ENCODE data around the gene TCAIM.

Gene TCAIM

DNA sequence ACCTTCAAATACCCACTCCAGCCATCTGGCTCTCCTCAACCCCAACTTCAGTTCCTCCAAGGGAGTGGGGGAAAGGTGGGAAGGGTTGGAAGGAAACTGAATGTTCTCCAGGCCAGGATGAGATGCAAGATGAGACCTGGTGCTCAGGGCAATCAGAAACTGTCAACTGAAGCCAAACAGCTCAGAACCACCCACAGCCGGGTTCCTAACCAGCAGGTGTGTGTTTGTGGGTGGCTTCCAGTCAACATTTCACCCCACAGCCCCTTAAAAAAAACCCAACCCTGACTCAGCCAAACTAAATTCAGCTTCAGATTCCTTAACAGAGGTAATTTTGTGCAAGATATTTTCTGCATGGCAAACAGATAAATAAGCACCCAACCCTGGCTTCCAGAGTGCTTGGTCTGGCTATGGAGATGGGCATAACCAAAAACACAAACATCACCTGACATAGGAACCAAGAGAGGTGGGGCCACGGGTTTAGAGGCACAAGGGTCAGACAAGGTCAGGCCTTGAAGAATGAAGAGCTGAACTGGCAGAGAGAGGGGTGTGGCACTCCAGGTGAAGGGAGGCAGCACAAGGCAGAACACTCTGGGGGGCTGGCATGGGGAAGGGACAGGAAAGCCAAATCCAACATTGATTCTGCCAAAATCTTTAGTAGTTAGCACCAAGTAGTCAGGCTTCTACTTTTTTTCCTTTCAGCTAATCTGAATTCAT is 104.2 kb downstream of the TCAIM start:
- TF ChIP-seq REST (IDR thresholded peaks at IDR 0.05; ENCODE audit: insufficient read depth in 1 of 2, low read depth in 2 of 2, low read length in 2 of 2): no peak

DNA sequence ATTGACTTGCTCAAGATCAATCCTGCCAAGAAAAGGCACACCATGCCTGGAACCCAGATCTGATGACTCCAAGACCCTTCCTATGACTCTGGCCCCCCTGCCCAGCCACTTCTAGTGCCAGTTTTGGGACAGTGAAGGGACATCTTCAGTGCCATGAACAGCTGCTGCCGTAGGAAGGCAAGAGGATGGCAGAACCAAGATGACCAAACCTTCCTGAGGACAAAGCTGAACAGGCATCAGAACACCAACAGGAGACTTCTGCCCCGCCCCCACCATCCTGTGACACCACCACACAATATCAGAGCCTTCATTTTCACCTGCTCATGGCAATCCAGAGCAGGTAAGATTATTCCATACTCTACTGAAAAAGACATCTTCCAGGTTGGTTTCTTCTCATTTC is 105.9 kb downstream of the TCAIM start:
- TF ChIP-seq TAF1 (IDR thresholded peaks at IDR 0.05; ENCODE audit: borderline replicate concordance, insufficient read depth, low read length) (no peak), REST (IDR thresholded peaks at IDR 0.05; ENCODE audit: insufficient read depth in 1 of 2, low read depth in 2 of 2, low read length in 2 of 2) (no peak), FOXP2 (optimal IDR thresholded peaks at IDR 0.05; ENCODE audit: borderline replicate concordance, extremely low read depth, extremely low read length, insufficient read depth) (no peak), POLR2AphosphoS5 (IDR thresholded peaks at IDR 0.05; ENCODE audit: low read depth, low read length) (no peak), SIN3A (IDR thresholded peaks at IDR 0.05; ENCODE audit: borderline replicate concordance, insufficient read depth, low read length) (no peak)

DNA sequence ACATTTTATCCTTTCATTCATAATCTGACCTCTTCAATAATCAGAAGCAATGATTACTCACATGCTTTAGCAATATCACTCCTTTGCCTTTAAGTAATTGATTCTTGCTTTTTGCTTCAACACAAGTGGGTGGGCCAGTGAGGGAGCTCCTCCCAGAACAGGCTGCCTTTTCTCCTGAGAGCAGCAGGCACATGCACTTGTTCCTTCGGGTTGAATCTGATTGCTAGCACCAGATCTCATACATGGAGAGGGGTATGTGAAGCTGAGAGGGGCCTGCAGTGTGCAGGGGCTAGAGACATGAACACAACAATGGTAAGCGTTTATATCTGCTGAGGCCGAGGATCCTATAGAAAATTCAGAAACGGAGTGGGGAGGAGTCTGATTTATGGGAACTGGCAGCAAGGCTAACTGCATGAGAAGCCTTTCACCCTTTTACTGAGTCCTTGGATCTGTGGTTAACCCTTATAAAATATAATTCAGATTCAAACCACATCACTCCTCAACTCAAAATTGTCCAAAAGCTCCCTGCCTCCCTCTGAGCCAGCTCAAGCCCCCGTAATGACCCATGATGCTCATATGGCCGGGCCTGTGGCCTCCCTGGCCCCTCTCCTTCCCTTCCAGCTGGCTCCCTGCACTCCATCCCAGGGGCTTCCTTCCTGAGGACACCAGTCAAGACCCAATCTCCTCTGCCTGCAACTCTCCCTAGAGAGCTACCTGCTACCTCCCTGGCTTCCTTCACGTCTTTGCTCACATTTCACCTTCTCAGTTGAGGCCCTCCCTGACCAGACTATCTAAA is 106.5 kb downstream of the TCAIM start:
- TF ChIP-seq FOXP2 (optimal IDR thresholded peaks at IDR 0.05; ENCODE audit: borderline replicate concordance, extremely low read depth, extremely low read length, insufficient read depth): no peak
- TF ChIP-seq SIN3A (IDR thresholded peaks at IDR 0.05; ENCODE audit: borderline replicate concordance, insufficient read depth, low read length): no peak
- no peak for TF ChIP-seq TAF1 (IDR thresholded peaks at IDR 0.05; ENCODE audit: borderline replicate concordance, insufficient read depth, low read length)
- no peak for TF ChIP-seq POLR2AphosphoS5 (IDR thresholded peaks at IDR 0.05; ENCODE audit: low read depth, low read length)
- TF ChIP-seq REST (IDR thresholded peaks at IDR 0.05; ENCODE audit: insufficient read depth in 1 of 2, low read depth in 2 of 2, low read length in 2 of 2): no peak

- TF ChIP-seq FOXP2 (optimal IDR thresholded peaks at IDR 0.05; ENCODE audit: borderline replicate concordance, extremely low read depth, extremely low read length, insufficient read depth): no peak
- no peak for TF ChIP-seq SIN3A (IDR thresholded peaks at IDR 0.05; ENCODE audit: borderline replicate concordance, insufficient read depth, low read length)
Observed at GRCh38 chr3:44445786-44446185, 107.2 kb downstream of the TCAIM start.

GRCh38 chr3:44446929-44447328 is 108.4 kb downstream of the TCAIM start:
- TF ChIP-seq REST (IDR thresholded peaks at IDR 0.05; ENCODE audit: insufficient read depth in 1 of 2, low read depth in 2 of 2, low read length in 2 of 2) (no peak), SIN3A (IDR thresholded peaks at IDR 0.05; ENCODE audit: borderline replicate concordance, insufficient read depth, low read length) (no peak), TAF1 (IDR thresholded peaks at IDR 0.05; ENCODE audit: borderline replicate concordance, insufficient read depth, low read length) (no peak), POLR2AphosphoS5 (IDR thresholded peaks at IDR 0.05; ENCODE audit: low read depth, low read length) (no peak), FOXP2 (optimal IDR thresholded peaks at IDR 0.05; ENCODE audit: borderline replicate concordance, extremely low read depth, extremely low read length, insufficient read depth) (no peak)
